Cardiac fibroblast (primary cell): ENCODE data around the gene RSPH10B.
"Not testable (repeated sequence)": the region's sequence is repeated elsewhere in the genome, so short reads cannot be mapped to it uniquely, and the experiment has no call there.

Experiments used
- DNase-seq, 2 donors: peaks; one replicate each; pipeline versions ENCODE4 v3.0.0 to v3.0.0-alpha.2; 2010; ENCODE audit warnings: low read depth in 2 of 2
- H3K4me3 ChIP-seq, 2 donors: replicated peaks in 1 of 2; 1 replicate in 1 of 2; 2 replicates in 1 of 2; pipeline ENCODE4 v1.5.1; 2011; ENCODE audit warnings: low read depth in 2 of 2, low read length in 2 of 2, mild to moderate bottlenecking in 2 of 2, moderate library complexity in 1 of 2
- TF ChIP-seq, protein P1 (sequence below): IDR thresholded peaks from one replicate; pipeline ENCODE4 v1.5.1; 2011; ENCODE audit warnings: low read depth, mild to moderate bottlenecking, low read length, inconsistent platforms

RSPH10B gene

DNA sequence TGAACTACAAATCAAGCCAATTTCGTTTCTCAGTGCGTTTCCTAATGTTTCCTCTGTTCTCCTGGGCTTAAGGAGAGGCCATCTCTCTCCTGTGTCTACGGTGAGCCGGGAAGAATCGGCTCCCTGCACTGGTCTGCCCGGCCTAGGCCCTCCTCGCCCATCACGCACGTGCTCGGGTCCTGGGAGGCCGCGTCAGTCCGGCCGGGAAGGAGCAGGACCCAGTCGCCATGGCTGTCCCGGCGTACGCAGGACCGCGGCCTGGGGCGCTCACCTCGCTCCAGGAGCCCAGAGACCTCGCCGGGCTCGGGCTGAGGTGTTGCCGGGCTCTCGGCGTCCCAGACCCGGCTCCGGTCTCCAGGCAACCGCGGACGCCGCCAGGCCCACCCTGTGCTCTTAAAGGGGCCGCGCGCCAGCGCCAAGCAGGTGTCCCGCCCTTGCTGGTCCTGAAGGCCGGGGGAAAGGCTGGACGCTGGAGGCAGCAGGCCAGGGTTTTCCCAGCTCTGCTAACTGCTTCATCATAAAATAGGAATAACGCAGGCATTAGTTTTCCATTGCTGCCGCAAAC lies at the start of gene RSPH10B:
Gene RSPH10B, minus strand, starts transcription at position 343 of the 565 bp plus-strand sequence. CDS start 3,573 bp downstream, outside the sequence.
- DNase-seq, H3K4me3 ChIP-seq: not testable (repeated sequence)

DNA sequence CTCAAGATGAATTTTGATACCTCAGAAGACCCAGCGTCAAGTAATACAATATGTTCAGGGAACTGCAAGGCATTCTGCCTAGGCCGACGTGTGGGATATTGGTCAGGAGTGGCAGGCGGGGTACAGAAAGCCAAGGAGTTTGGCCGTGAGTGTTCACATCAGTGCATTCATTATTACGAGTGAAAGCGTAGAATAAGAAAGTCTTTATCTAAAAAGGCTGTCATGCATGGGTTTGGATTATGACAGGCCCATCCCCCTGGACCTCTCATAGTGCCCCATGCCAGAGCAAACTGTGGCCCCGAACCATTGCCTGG lies 46.1 kb upstream of the RSPH10B start:
- DNase-seq = no peak
- TF ChIP-seq, protein P1, sequence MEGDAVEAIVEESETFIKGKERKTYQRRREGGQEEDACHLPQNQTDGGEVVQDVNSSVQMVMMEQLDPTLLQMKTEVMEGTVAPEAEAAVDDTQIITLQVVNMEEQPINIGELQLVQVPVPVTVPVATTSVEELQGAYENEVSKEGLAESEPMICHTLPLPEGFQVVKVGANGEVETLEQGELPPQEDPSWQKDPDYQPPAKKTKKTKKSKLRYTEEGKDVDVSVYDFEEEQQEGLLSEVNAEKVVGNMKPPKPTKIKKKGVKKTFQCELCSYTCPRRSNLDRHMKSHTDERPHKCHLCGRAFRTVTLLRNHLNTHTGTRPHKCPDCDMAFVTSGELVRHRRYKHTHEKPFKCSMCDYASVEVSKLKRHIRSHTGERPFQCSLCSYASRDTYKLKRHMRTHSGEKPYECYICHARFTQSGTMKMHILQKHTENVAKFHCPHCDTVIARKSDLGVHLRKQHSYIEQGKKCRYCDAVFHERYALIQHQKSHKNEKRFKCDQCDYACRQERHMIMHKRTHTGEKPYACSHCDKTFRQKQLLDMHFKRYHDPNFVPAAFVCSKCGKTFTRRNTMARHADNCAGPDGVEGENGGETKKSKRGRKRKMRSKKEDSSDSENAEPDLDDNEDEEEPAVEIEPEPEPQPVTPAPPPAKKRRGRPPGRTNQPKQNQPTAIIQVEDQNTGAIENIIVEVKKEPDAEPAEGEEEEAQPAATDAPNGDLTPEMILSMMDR = no peak
- H3K4me3 ChIP-seq = no peak overlapping the region

DNA sequence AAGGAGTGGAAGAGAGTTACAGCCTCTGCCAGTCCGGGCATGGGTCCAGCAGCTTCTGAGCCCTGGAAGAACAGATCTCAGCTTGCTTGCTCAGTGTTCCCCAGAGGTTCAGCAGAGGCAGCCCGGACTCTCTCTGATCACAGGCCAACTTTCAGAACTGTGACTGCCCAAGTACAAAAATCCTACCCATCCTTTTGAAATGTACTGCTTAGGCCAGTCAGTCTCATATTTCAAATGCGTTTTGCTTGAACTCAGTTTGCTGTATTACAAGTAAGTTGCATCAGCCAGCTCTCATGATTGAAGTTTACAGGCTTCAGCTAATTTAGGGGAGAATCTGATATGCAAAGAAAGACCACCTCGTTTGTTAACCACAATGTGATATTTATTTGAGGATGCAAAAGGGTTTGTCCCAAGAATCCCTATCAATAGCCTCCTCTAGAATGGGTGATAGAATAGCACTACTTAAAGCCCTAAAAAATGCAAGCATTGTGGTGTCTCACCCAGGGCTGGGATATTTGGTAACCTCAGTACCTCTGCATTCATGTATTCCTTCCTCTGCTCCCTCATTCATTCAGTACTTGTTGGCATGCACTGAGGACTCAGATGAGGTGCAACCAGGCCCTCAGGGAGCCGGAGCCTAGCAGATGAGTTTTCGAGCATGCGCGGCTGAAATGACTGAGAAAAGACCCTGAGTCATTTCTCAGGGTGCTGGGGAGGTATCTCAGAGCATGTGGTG lies 45.6 kb upstream of the RSPH10B start:
- peak; percentile 95 to 96 for DNase-seq
- TF ChIP-seq, protein P1 = no peak
- H3K4me3 ChIP-seq = no peak overlapping the region

DNA sequence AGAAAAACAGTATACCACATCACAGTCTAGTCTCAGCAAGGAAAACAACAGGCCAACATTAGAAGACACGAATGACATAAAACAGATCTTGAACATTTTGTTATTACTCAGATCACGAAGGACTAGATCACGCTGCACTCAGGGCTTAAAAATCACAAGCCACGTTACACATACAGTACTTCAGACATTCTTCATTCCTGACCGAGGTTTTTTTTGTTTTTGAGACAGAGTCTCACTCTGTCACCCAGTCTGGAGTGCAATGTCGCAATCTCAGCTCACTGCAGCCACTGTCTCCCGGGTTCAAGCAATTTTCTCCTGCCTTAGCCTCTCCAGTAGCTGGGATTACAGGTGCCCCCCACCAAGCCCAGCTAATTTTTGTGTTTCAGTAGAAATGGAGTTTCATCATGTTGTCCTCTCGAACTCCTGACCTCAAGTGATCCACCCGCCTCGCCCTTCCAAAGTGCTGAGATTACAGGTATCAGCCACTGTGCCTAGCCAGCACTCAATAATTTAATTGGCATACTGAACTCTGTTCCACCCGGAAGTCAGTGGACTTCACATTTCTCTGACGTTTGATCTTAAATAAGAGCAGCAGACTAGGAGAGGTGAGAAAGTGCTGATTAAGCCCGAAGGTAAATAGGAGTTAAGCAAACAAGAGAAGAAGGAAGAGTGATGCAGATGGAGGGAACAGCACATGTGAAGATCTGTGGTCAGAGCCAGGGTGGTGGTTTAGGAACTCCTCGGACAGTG lies 42.0 kb upstream of the RSPH10B start:
- no peak overlapping the region for H3K4me3 ChIP-seq
- TF ChIP-seq, protein P1 = no peak
- DNase-seq = peak in 1 of 2 donors; percentile 68

DNA sequence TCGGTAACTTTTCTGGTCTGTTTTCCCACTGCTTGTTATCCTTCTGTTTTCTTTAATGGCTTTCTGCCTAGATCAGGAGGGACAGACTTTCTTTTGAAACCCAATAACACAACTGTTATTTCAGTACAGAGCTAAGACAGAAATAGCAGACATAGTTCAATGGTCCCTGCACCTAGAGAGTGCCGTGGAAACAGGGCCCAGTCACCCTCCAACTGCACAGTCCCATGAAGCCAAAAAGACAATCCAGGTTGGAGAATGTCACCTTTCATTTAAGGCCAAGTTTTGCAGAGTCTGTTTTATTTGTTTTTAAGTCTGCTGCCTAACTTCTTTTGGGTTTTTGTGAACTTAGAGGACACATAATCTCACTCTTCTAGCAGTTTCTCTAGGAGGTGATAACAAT lies 41.1 kb upstream of the RSPH10B start:
- TF ChIP-seq, protein P1 = no peak
- no peak for DNase-seq
- no peak overlapping the region for H3K4me3 ChIP-seq

DNA sequence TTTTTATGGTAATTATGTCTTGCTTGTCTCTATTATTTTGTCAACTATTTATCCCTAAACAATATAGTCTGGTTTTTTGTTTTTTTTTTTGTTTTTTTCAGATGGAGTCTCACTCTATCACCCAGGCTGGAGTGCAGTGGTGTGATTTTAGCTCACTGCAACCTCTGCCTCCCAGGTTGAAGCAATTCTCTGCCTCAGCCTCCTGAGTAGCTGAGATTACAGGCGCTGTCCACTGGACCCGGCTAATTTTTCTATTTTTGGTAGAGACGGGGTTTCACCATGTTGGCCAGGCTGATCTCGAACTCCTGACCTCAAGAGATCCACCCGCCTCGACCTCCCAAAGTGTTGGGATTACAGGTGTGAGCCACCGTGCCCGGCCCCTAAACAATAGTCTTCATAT lies 39.9 kb upstream of the RSPH10B start:
- DNase-seq = not testable (repeated sequence)

DNA sequence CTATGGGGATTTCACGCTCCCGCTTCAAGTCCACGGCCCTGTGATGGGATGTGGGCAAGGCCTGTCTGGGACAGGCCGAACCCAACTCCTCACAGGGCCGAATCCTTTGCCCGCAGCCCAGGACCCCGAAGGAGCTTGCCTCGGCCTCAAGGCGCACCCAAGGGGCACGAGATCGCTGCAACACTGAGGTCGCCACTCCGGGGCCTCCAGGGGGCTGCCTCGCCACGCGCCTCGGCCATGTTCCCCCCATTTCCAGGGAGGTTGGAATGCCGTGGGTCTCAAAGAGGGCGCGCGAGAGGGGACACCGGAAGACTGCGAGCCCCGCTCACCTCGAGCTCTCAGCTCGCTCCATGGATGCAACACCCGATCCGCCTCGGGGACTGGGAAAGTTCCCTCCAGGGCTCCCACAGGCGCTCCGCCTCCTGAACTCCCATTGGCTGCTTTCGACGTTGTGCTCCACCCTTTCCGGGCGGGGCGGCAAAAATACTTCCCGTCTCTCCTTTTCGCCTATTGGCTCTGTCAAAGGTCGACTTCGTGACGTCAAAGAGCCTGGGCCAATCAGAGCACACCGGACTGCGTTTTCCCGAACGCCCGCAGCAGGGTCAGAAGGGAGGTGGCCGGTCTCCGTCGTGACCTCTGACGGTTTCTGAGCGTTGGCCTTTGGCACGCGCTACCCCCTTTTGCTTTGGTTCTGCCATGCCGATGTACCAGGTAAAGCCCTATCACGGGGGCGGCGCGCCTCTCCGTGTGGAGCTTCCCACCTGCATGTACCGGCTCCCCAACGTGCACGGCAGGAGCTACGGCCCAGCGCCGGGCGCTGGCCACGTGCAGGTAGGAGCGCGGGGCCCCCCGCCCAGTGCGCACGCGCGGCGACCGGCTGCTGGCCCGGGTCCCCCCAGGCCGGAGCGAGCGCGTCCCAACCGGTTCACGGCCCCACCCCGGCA lies 38.5 kb upstream of the RSPH10B start, which contains the start of the genes AIMP2 and PMS2:
Gene AIMP2, plus strand, starts transcription at position 605 of the 944 bp plus-strand sequence. Its CDS starts 92 bp downstream, at position 697.
Gene PMS2, minus strand, starts transcription at position 382 of the 944 bp plus-strand sequence. Its CDS starts 30 bp downstream, at position 352.
- TF ChIP-seq, protein P1 = no peak
- DNase-seq = peak; percentile 98 to 99
- H3K4me3 ChIP-seq = peak within 1 kb of the TSS; percentile 84 to 89

More for the DNA sequence above, 39.9 kb upstream of the RSPH10B start:
- peak overlapping the region in 1 of 2 donors; percentile 84 for H3K4me3 ChIP-seq

DNA sequence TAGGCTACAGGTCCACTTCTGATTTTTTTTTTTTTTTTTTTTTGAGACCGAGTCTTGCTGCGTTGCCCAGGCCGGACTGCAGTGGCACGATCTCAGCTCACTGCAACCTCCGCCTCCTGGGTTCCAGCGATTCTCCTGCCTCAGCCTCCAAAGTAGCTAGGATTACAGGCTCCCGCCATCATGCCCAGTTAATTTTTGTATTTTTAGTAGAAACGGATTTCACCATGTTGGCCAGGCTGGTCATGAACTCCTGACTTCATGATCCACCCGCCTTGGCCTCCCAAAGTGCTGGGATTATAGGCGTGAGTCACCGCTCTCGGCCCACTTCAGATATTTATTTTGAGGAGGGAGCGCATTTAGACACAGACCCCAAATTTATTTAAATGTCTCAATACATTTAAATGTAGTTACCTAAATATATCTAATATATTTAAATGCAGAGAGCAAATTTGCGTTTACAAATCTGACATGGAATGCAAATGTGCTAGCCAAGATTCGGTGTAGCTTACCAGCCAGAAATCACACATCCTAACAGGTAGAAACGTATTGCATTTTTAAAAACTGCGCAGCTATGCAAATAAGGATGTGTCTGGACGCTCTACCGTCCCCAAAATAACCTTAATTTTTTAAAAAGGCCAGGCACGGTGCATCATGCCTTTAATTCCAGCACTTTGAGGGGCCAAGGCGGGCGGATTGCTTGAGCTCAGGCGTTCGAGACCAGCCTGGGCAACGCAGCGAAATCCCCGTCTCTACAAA lies 37.5 kb upstream of the RSPH10B start:
- peak overlapping the region; percentile 84 to 89 for H3K4me3 ChIP-seq

More for the DNA sequence above, 37.5 kb upstream of the RSPH10B start:
- not testable (repeated sequence) for DNase-seq
